ENCODE data around the gene CHRND.

DNA sequence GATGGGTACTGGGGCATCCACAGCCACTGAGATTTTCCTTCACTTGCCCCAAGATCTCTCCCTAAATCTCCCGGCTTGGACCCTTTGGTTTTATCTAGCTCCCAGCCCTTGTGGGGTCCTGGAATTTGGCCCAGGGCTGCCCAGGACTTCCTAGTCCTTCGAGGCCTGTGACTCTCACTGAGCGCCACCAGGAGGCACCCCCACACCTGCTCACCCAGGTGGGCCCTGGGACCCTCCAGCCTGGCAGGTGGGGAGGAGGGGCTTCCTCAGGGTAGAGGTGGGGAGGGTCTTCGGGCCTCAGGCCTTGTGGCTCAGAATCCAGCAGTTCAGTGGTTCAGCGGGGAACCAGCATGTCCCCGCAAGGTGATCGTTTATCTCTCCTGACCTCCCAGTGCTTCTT, 17.7 kb upstream of the CHRND start:
- TF ChIP-seq EP300 (IDR thresholded peaks at IDR 0.05; ENCODE audit: borderline replicate concordance): no peak
- no peak for TF ChIP-seq TCF12 (IDR thresholded peaks at IDR 0.05; ENCODE audit: low read depth)
- no peak for TF ChIP-seq CEBPB (IDR thresholded peaks at IDR 0.05)
- TF ChIP-seq CREB1 (IDR thresholded peaks at IDR 0.05; ENCODE audit: low read depth): no peak
- TF ChIP-seq, protein P1, sequence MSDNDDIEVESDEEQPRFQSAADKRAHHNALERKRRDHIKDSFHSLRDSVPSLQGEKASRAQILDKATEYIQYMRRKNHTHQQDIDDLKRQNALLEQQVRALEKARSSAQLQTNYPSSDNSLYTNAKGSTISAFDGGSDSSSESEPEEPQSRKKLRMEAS (IDR thresholded peaks at IDR 0.05): no peak
- TF ChIP-seq, protein P2, sequence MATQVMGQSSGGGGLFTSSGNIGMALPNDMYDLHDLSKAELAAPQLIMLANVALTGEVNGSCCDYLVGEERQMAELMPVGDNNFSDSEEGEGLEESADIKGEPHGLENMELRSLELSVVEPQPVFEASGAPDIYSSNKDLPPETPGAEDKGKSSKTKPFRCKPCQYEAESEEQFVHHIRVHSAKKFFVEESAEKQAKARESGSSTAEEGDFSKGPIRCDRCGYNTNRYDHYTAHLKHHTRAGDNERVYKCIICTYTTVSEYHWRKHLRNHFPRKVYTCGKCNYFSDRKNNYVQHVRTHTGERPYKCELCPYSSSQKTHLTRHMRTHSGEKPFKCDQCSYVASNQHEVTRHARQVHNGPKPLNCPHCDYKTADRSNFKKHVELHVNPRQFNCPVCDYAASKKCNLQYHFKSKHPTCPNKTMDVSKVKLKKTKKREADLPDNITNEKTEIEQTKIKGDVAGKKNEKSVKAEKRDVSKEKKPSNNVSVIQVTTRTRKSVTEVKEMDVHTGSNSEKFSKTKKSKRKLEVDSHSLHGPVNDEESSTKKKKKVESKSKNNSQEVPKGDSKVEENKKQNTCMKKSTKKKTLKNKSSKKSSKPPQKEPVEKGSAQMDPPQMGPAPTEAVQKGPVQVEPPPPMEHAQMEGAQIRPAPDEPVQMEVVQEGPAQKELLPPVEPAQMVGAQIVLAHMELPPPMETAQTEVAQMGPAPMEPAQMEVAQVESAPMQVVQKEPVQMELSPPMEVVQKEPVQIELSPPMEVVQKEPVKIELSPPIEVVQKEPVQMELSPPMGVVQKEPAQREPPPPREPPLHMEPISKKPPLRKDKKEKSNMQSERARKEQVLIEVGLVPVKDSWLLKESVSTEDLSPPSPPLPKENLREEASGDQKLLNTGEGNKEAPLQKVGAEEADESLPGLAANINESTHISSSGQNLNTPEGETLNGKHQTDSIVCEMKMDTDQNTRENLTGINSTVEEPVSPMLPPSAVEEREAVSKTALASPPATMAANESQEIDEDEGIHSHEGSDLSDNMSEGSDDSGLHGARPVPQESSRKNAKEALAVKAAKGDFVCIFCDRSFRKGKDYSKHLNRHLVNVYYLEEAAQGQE (IDR thresholded peaks at IDR 0.05; ENCODE audit: low read depth): no peak
- TF ChIP-seq TAF1 (IDR thresholded peaks at IDR 0.05; ENCODE audit: low read depth): no peak
- no peak for TF ChIP-seq FOXM1 (IDR thresholded peaks at IDR 0.05; ENCODE audit: borderline replicate concordance, low read depth)
- no peak for TF ChIP-seq TEAD4 (IDR thresholded peaks at IDR 0.05)
- TF ChIP-seq YY1 (IDR thresholded peaks at IDR 0.05; ENCODE audit: low read depth): no peak
